Prostate gland (tissue), 2 donors: Measurements from ENCODE around the gene BANP. TPM values are rescaled to one million over a fixed set of nuclear protein-coding genes. Genes with fewer than 3 reads are reported as not detected.
A peak's percentile ranks its signal among the peaks of the same experiment; 100 is the strongest.

Experiments used
- DNase-seq: peaks from one replicate; pipeline ENCODE4 v3.0.0-alpha.2; 2019; ENCODE audit warnings: low spot score
- H3K27ac ChIP-seq, 2 donors: fragments of 200-600 bp; sonication (generic); 2 replicates each; pipeline ENCODE4 v1.5.1; 2017 to 2019
- H3K27me3 ChIP-seq: fragments of 200-600 bp; sonication (generic); replicated peaks from 2 replicates; pipeline ENCODE4 v1.5.1; 2019; ENCODE audit not compliant: insufficient read depth
- H3K36me3 ChIP-seq, 2 donors: fragments of 200-600 bp; sonication (generic); 1 replicate in 1 of 2; 2 replicates in 1 of 2; pipeline versions ENCODE4 v1.5.1 to v1.8.1; 2017 to 2019
- H3K4me1 ChIP-seq: fragments of 200-600 bp; sonication (generic); replicated peaks from 2 replicates; pipeline ENCODE4 v1.5.1; 2019
- H3K4me3 ChIP-seq, 2 donors: fragments of 200-600 bp; sonication (generic); 2 replicates each; pipeline ENCODE4 v1.5.1; 2017 to 2019
- H3K9me3 ChIP-seq: fragments of 200-600 bp; sonication (generic); 2 replicates; pipeline ENCODE4 v1.5.1; 2017
- CTCF ChIP-seq, 4 experiments: fragments of 200-600 bp in 2 of 4; fragments of 450-650 bp in 2 of 4; sonication (generic) in 2 of 4; IDR thresholded peaks; 1 replicate in 3 of 4; 2 replicates in 1 of 4; pipeline ENCODE4 v1.5.1; 2016 to 2019; ENCODE audit warnings: antibody characterized with exemption in 4 of 4, mild to moderate bottlenecking in 2 of 4, moderate library complexity in 2 of 4
- POLR2A ChIP-seq: fragments of 450-650 bp; IDR thresholded peaks from one replicate; pipeline ENCODE4 v1.6.1; 2016; ENCODE audit warnings: antibody characterized with exemption, mild to moderate bottlenecking
- POLR2AphosphoS5 ChIP-seq: sonication (generic); formaldehyde crosslinking; IDR thresholded peaks from one replicate; pipeline ENCODE4 v1.6.1; 2017; ENCODE audit warnings: antibody characterized with exemption
- WGBS: methylation state at CpG from one replicate; pipeline ENCODE4 v1.1.5; 2018; 5-methylcytosine and 5-hydroxymethylcytosine counted together
- intact Hi-C: fragments of 100-400 bp; cut with DNase I; formaldehyde crosslinking; loops from one replicate; pipeline ENCODE4 v1.14.2; 2022
- total RNA-seq, 2 donors: library from RNA; depleted of rRNA; stranded (reverse); fragments of >200 nt; gene quantifications; one replicate each; pipeline ENCODE4 v1.1.0, GENCODE V29; 2016

Gene BANP
- total RNA-seq, 2 donors from 2014 or later: 32.2 to 47.3 TPM

DNA sequence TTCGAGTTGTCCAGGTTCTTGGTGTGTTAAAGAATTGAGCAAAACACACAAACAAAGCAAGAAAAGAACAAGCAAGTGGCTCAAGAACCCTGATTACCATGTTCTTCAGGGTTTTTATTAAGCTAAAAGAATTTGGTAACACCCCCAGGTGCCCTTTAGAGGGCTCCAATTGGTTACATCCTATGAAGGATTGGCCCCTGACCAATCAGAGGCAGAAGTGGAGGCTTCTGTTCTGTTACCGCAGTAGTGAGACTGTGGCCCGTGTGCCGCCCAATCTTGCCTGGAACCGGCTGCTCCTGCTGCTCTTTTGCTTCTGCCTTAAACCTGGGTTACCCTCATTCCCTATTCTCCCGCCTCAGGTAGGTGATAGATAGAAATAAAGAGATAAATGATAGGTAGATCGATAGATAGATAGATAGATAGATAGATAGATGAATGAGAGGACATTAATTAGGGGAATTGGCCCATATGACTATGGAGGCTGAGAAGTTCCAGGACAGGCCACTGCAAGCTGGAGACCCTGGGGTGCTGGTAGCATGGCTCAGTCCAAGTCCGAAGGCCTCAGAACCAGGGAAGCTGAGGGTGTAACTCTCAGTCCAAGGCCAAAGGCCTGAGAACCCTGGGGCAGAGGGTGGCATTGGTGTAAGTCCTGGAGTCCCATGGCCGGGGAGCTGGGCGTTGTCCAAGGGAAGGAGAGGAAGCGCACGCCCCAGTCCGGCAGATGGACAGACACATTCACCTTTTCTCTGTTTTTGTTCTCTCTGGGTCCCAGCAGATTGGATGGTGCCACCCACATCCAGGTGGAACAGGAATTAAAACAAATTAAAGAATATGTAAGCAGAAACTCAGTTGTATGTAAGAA is 11.4 kb upstream of the BANP start:
- H3K4me3 ChIP-seq: no peak overlapping the region
- H3K27me3 ChIP-seq: no peaks in the 10 kb centered on the region
- no peak for TF ChIP-seq POLR2A
- H3K4me1 ChIP-seq: no peaks in the 10 kb centered on the region
- H3K36me3 ChIP-seq: no peaks in the 10 kb centered on the region
- DNase-seq: no peak
- H3K27ac ChIP-seq: no peak overlapping the region
- intact Hi-C loops: no loop called here
- 90% methylated on average over 13 of the region's 13 CpGs for WGBS
- no peaks in the 10 kb centered on the region for H3K9me3 ChIP-seq

- no peaks in the 10 kb centered on the region for H3K4me1 ChIP-seq
- DNase-seq: no peak
- no peaks in the 10 kb centered on the region for H3K36me3 ChIP-seq
- H3K27me3 ChIP-seq: no peaks in the 10 kb centered on the region
- intact Hi-C loops: no loop called here
- WGBS: 84% methylated on average over 5 of the region's 5 CpGs
- no peak overlapping the region for H3K27ac ChIP-seq
- no peak overlapping the region for H3K4me3 ChIP-seq
- TF ChIP-seq POLR2A (no peak), POLR2AphosphoS5 (no peak), CTCF (IDR thresholded peaks at IDR 0.05) (no peak)
- H3K9me3 ChIP-seq: no peaks in the 10 kb centered on the region
Observed at GRCh38 chr16:87942680-87943079, 8.6 kb upstream of the BANP start.

GRCh38 chr16:87945351-87946042 is 5.7 kb upstream of the BANP start:
- Histone ChIP-seq H3K36me3 (no peaks in the 10 kb centered on the region), H3K9me3 (no peaks in the 10 kb centered on the region), H3K27me3 (no peaks in the 10 kb centered on the region), H3K4me3 (peak overlapping the region; percentile 13 to 28), H3K27ac (peak overlapping the region; percentile 75 to 79), H3K4me1 (no peaks in the 10 kb centered on the region)
- WGBS: 10% methylated on average over 22 of the region's 22 CpGs
- TF ChIP-seq POLR2AphosphoS5: peak; percentile 56
- no peak for TF ChIP-seq POLR2A
- DNase-seq: peak; percentile 83
- intact Hi-C loops: no loop called here

DNA sequence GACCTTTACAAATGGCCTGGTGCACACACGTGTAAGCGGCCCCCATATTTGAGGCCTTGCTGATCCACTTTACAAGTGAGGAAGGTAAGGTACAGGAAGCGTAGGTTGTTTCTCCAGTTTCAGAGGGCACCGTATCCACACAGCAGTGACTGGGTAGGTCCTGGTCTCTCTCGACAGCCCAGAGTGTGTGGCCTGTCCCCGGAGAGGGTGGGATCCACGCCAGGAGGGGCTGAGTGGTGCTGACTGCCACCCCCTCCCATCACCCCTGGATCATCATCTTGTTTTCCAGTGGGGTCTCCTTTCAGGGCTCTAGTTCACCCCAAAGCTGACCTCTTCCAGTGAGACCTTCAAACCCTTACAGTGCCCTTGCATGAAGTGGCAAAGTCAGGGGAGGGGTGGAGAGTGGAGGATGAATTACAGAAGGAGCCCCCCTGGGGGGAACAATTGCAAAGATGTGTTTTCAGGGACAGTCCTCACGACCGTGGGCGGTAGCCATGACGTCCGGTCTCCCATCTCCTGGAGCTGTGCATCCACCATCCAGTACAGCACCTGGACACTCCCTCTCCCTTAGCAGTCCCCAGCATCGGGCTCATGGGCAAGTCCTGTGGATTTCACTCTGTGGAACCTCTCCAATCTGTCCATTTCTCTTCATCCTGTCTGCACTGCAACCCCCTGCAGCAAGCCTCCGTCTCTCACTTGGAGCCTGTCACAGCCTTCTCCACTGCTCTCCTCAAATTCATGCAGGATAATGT is 4.5 kb upstream of the BANP start:
- H3K4me1 ChIP-seq: no peaks in the 10 kb centered on the region
- no peaks in the 10 kb centered on the region for H3K27me3 ChIP-seq
- no peaks in the 10 kb centered on the region for H3K9me3 ChIP-seq
- no peaks in the 10 kb centered on the region for H3K36me3 ChIP-seq
- DNase-seq: no peak
- TF ChIP-seq CTCF (IDR thresholded peaks at IDR 0.05) (no peak), POLR2AphosphoS5 (no peak), POLR2A (no peak)
- no peak overlapping the region for H3K4me3 ChIP-seq
- intact Hi-C loops: no loop called here
- WGBS: 78% methylated on average over 14 of the region's 14 CpGs
- H3K27ac ChIP-seq: peak overlapping the region in 1 of 2 donors; percentile 75

DNA sequence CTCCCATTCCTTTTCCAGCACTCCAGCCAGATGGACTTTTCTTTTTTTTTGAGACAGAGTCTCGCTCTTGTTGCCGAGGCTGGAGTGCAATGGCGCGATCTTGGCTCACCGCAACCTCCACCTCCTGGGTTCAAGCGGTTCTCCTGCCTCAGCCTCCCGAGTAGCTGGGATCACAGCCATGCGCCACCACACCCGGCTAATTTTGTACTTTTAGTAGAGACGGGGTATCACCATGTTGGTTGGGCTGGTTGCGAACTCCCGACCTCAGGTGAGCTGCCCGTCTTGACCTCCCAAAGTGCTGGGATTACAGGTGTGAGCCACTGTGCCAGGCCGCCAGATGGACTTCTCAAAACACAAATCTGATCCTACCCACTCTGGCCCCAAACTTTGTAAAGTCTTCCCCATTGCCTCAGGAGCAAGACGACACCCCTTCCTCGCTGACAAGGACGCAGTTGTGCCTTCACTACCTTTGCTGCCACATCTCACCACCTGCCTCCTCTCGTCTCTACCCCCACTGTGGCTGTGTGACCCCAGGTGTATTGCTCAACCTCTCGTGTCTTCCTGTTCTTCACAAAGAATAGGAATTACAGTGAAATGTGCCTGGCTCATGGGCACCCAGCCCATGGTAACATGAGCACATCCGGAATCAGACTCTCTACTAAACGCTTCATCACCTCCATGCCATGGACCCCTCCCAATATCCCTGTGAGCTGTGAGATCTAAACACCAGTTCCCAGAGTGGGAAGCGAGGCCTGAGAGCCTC is 3.7 kb upstream of the BANP start:
- Histone ChIP-seq H3K4me3 (no peak overlapping the region), H3K4me1 (peaks cover 1% of the 10 kb centered on the region), H3K27ac (no peak overlapping the region), H3K27me3 (no peaks in the 10 kb centered on the region), H3K9me3 (no peaks in the 10 kb centered on the region), H3K36me3 (no peaks in the 10 kb centered on the region)
- TF ChIP-seq POLR2AphosphoS5 (no peak), CTCF (IDR thresholded peaks at IDR 0.05) (no peak), POLR2A (no peak)
- WGBS: 84% methylated on average over 22 of the region's 22 CpGs
- intact Hi-C loops: no loop called here
- DNase-seq: no peak
